BLaER1 treated with 17β-estradiol and CSF1 and Interleukin-3, amounts not matched to agents 10 nM and 100 nM (cell line): ENCODE results near the gene CCR9.
A peak's percentile ranks its signal among the peaks of the same experiment; 100 is the strongest.

Source experiments
- H3K27ac ChIP-seq, 11 experiments: shearing (Covaris generic); formaldehyde crosslinking; 2 replicates each; pipeline ENCODE4 v1.8.1; 2022
- H3K27me3 ChIP-seq, 11 experiments: shearing (Covaris generic); formaldehyde crosslinking; 2 replicates each; pipeline ENCODE4 v1.8.1; 2022
- H3K36me3 ChIP-seq, 11 experiments: shearing (Covaris generic); formaldehyde crosslinking; 2 replicates each; pipeline ENCODE4 v1.8.1; 2022
- H3K4me1 ChIP-seq, 10 experiments: shearing (Covaris generic); formaldehyde crosslinking; 2 replicates each; pipeline ENCODE4 v1.8.1; 2022
- H3K4me2 ChIP-seq, 11 experiments: shearing (Covaris generic); formaldehyde crosslinking; 2 replicates each; pipeline ENCODE4 v1.8.1; 2022
- H3K4me3 ChIP-seq, 10 experiments: shearing (Covaris generic); formaldehyde crosslinking; 2 replicates each; pipeline ENCODE4 v1.8.1; 2022
- H3K9ac ChIP-seq, 11 experiments: shearing (Covaris generic); formaldehyde crosslinking; 2 replicates each; pipeline ENCODE4 v1.8.1; 2022
- H3K9me3 ChIP-seq, 11 experiments: shearing (Covaris generic); formaldehyde crosslinking; replicated peaks in 1 of 11; 2 replicates each; pipeline ENCODE4 v1.8.1; 2022
- H4K20me1 ChIP-seq, 11 experiments: shearing (Covaris generic); formaldehyde crosslinking; 2 replicates each; pipeline ENCODE4 v1.8.1; 2022
- Cebpa-rat ChIP-seq, 11 experiments: shearing (Covaris generic); IDR thresholded peaks; 2 replicates each; pipeline ENCODE4 v1.8.1; 2022

Gene CCR9

GRCh38 chr3:45922950-45923590, 36.7 kb downstream of the CCR9 start:
- no peak overlapping the region for H3K27ac ChIP-seq
- no peaks in the 10 kb centered on the region for H4K20me1 ChIP-seq
- no peak overlapping the region for H3K9ac ChIP-seq
- no peaks in the 10 kb centered on the region for H3K27me3 ChIP-seq
- H3K4me2 ChIP-seq = no peak overlapping the region
- H3K4me1 ChIP-seq = no peaks in the 10 kb centered on the region
- H3K36me3 ChIP-seq = peaks cover 77 to 98% (median 91%) of the 10 kb centered on the region in 11 experiments
- no peaks in the 10 kb centered on the region for H3K9me3 ChIP-seq
- TF ChIP-seq Cebpa-rat (IDR thresholded peaks at IDR 0.05) = no peak
- no peak overlapping the region for H3K4me3 ChIP-seq

- peaks cover 81 to 99% (median 92%) of the 10 kb centered on the region in 11 experiments for H3K36me3 ChIP-seq
Measured at GRCh38 chr3:45923755-45924154, 37.4 kb downstream of the CCR9 start.

GRCh38 chr3:45927881-45928280, 41.5 kb downstream of the CCR9 start:
- H3K27me3 ChIP-seq = no peaks in the 10 kb centered on the region
- H3K27ac ChIP-seq = no peak overlapping the region
- peaks cover 83 to 99% (median 94%) of the 10 kb centered on the region in 11 experiments for H3K36me3 ChIP-seq
- H4K20me1 ChIP-seq = peaks cover 0 to 3% (median 0%) of the 10 kb centered on the region in 11 experiments; a peak in 1 of 22 replicates
- H3K4me2 ChIP-seq = no peak overlapping the region
- H3K9me3 ChIP-seq = no peaks in the 10 kb centered on the region
- H3K4me3 ChIP-seq = no peak overlapping the region
- TF ChIP-seq Cebpa-rat (IDR thresholded peaks at IDR 0.05) = no peak
- H3K9ac ChIP-seq = no peak overlapping the region
- peaks cover 0 to 7% (median 0%) of the 10 kb centered on the region in 10 experiments; a peak in 2 of 20 replicates for H3K4me1 ChIP-seq

More at GRCh38 chr3:45923755-45924154, 37.4 kb downstream of the CCR9 start:
- 0 out of 22 replicates have a peak, but pooled peaks cover 0 to 1% (median 0%) of the 10 kb centered on the region in 11 experiments for H4K20me1 ChIP-seq
- H3K4me3 ChIP-seq = no peak overlapping the region
- no peak overlapping the region for H3K27ac ChIP-seq
- H3K4me1 ChIP-seq = no peaks in the 10 kb centered on the region
- no peak for TF ChIP-seq Cebpa-rat (IDR thresholded peaks at IDR 0.05)
- no peaks in the 10 kb centered on the region for H3K27me3 ChIP-seq
- no peaks in the 10 kb centered on the region for H3K9me3 ChIP-seq
- H3K9ac ChIP-seq = no peak overlapping the region
- H3K4me2 ChIP-seq = no peak overlapping the region

GRCh38 chr3:45929042-45929679, 42.8 kb downstream of the CCR9 start:
- Histone ChIP-seq H4K20me1 (peaks cover 0 to 3% (median 0%) of the 10 kb centered on the region in 11 experiments; a peak in 1 of 22 replicates), H3K9ac (no peak overlapping the region), H3K27me3 (no peaks in the 10 kb centered on the region), H3K4me2 (no peak overlapping the region), H3K9me3 (no peaks in the 10 kb centered on the region), H3K4me1 (peaks cover 0 to 7% (median 0%) of the 10 kb centered on the region in 10 experiments; a peak in 2 of 20 replicates), H3K4me3 (no peak overlapping the region), H3K27ac (no peak overlapping the region), H3K36me3 (peaks cover 82 to 99% (median 94%) of the 10 kb centered on the region in 11 experiments)
- TF ChIP-seq Cebpa-rat (IDR thresholded peaks at IDR 0.05) = no peak

- H3K9ac ChIP-seq = no peak overlapping the region
- peaks cover 88 to 100% (median 97%) of the 10 kb centered on the region in 11 experiments for H3K36me3 ChIP-seq
- H3K9me3 ChIP-seq = no peaks in the 10 kb centered on the region
- peaks cover 0 to 3% (median 0%) of the 10 kb centered on the region in 11 experiments; a peak in 1 of 22 replicates for H4K20me1 ChIP-seq
- no peak overlapping the region for H3K4me2 ChIP-seq
- TF ChIP-seq Cebpa-rat (IDR thresholded peaks at IDR 0.05) = no peak
- no peaks in the 10 kb centered on the region for H3K27me3 ChIP-seq
- peaks cover 0 to 7% (median 0%) of the 10 kb centered on the region in 10 experiments; a peak in 2 of 20 replicates for H3K4me1 ChIP-seq
- H3K4me3 ChIP-seq = no peak overlapping the region
- H3K27ac ChIP-seq = no peak overlapping the region
Measured at GRCh38 chr3:45931496-45931895, 45.2 kb downstream of the CCR9 start.

GRCh38 chr3:45932112-45932511, 45.8 kb downstream of the CCR9 start:
- Histone ChIP-seq H3K9me3 (no peaks in the 10 kb centered on the region), H3K27ac (no peak overlapping the region), H3K4me1 (peaks cover 0 to 7% (median 0%) of the 10 kb centered on the region in 10 experiments; a peak in 4 of 20 replicates), H4K20me1 (peaks cover 0 to 3% (median 0%) of the 10 kb centered on the region in 11 experiments; a peak in 1 of 22 replicates), H3K27me3 (no peaks in the 10 kb centered on the region), H3K4me2 (no peak overlapping the region), H3K9ac (no peak overlapping the region), H3K4me3 (no peak overlapping the region), H3K36me3 (peaks cover 88 to 100% (median 98%) of the 10 kb centered on the region in 11 experiments)
- TF ChIP-seq Cebpa-rat (IDR thresholded peaks at IDR 0.05) = no peak

- Histone ChIP-seq H3K4me1 (peaks cover 0 to 12% (median 10%) of the 10 kb centered on the region in 10 experiments; a peak in 16 of 20 replicates), H3K27me3 (no peaks in the 10 kb centered on the region), H3K9me3 (no peaks in the 10 kb centered on the region), H3K9ac (no peak overlapping the region), H3K4me2 (no peak overlapping the region), H3K4me3 (no peak overlapping the region), H3K36me3 (peaks cover 73 to 98% (median 89%) of the 10 kb centered on the region in 11 experiments), H3K27ac (no peak overlapping the region), H4K20me1 (peaks cover 0 to 3% (median 0%) of the 10 kb centered on the region in 11 experiments; a peak in 2 of 22 replicates)
- TF ChIP-seq Cebpa-rat (IDR thresholded peaks at IDR 0.05) = no peak
Measured at GRCh38 chr3:45933591-45933990, 47.2 kb downstream of the CCR9 start.

GRCh38 chr3:45936261-45936660, 49.9 kb downstream of the CCR9 start:
- no peak overlapping the region for H3K4me2 ChIP-seq
- no peaks in the 10 kb centered on the region for H3K27me3 ChIP-seq
- H3K36me3 ChIP-seq = peaks cover 51 to 73% (median 67%) of the 10 kb centered on the region in 11 experiments
- peaks cover 0 to 5% (median 0%) of the 10 kb centered on the region in 11 experiments; a peak in 1 of 22 replicates for H3K9me3 ChIP-seq
- no peak overlapping the region for H3K27ac ChIP-seq
- no peak for TF ChIP-seq Cebpa-rat (IDR thresholded peaks at IDR 0.05)
- H3K4me3 ChIP-seq = no peak overlapping the region
- H3K9ac ChIP-seq = peak overlapping the region in 1 of 11 experiments; percentile 15; a peak in 1 of 22 replicates
- H4K20me1 ChIP-seq = no peaks in the 10 kb centered on the region; a peak in 1 of 22 replicates
- peaks cover 8 to 22% (median 14%) of the 10 kb centered on the region in 10 experiments for H3K4me1 ChIP-seq
